ENCODE measurements around the gene CYB5A. TPM values are rescaled to one million over a fixed set of nuclear protein-coding genes. Genes with fewer than 3 reads are reported as not detected.

The CYB5A gene
- total and polyA plus RNA-seq, 9 of the 15 experiments (the other 6 are each of a cell fraction or from before 2014, with no cell fraction given), result 11.9 to 22.6 (median 14.1) TPM

DNA sequence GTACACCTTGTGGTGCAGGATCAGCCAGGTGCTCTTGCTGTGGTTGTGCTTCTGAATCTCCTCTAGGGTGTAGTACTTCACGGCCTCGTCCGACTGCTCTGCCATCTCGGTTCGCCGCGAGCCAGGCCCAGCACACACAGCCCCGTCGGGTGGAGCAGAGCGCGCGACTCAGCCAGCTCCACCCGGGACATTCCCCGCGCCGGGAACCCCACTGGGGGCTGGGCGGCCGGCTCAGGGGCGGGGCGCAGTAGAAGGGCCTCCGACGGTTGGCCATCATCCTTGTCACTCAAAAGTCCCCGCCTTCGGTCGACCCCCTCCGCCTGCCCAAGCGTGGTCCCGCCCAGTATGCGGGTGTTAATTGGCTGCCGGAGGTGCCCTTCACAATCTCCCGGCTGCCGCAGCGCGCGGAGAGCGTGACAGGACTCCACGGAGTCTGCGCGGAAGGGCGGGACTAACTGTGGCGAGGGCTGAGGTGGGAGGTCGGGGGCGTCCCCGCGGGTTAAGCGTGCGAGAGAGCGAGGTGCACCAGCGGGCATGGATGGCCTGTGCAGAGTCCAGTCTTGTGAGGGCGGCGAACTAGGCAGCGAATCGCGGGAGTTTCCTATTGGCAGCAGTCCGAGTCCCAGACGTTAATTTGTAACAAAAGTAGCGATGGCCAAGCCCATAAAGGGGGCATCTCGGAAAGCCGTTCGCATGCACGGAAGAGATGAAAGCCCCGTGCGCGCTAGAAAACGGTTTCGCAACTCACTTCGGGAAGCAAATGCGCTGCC is at the start of gene CYB5A (continued):
- TF ChIP-seq, protein P1, sequence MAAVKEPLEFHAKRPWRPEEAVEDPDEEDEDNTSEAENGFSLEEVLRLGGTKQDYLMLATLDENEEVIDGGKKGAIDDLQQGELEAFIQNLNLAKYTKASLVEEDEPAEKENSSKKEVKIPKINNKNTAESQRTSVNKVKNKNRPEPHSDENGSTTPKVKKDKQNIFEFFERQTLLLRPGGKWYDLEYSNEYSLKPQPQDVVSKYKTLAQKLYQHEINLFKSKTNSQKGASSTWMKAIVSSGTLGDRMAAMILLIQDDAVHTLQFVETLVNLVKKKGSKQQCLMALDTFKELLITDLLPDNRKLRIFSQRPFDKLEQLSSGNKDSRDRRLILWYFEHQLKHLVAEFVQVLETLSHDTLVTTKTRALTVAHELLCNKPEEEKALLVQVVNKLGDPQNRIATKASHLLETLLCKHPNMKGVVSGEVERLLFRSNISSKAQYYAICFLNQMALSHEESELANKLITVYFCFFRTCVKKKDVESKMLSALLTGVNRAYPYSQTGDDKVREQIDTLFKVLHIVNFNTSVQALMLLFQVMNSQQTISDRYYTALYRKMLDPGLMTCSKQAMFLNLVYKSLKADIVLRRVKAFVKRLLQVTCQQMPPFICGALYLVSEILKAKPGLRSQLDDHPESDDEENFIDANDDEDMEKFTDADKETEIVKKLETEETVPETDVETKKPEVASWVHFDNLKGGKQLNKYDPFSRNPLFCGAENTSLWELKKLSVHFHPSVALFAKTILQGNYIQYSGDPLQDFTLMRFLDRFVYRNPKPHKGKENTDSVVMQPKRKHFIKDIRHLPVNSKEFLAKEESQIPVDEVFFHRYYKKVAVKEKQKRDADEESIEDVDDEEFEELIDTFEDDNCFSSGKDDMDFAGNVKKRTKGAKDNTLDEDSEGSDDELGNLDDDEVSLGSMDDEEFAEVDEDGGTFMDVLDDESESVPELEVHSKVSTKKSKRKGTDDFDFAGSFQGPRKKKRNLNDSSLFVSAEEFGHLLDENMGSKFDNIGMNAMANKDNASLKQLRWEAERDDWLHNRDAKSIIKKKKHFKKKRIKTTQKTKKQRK (IDR thresholded peaks at IDR 0.05; ENCODE audit: borderline replicate concordance, low read depth, low read length), result peak; percentile 74; the same call in 1 of the 2 replicates
- TF ChIP-seq, protein P2, sequence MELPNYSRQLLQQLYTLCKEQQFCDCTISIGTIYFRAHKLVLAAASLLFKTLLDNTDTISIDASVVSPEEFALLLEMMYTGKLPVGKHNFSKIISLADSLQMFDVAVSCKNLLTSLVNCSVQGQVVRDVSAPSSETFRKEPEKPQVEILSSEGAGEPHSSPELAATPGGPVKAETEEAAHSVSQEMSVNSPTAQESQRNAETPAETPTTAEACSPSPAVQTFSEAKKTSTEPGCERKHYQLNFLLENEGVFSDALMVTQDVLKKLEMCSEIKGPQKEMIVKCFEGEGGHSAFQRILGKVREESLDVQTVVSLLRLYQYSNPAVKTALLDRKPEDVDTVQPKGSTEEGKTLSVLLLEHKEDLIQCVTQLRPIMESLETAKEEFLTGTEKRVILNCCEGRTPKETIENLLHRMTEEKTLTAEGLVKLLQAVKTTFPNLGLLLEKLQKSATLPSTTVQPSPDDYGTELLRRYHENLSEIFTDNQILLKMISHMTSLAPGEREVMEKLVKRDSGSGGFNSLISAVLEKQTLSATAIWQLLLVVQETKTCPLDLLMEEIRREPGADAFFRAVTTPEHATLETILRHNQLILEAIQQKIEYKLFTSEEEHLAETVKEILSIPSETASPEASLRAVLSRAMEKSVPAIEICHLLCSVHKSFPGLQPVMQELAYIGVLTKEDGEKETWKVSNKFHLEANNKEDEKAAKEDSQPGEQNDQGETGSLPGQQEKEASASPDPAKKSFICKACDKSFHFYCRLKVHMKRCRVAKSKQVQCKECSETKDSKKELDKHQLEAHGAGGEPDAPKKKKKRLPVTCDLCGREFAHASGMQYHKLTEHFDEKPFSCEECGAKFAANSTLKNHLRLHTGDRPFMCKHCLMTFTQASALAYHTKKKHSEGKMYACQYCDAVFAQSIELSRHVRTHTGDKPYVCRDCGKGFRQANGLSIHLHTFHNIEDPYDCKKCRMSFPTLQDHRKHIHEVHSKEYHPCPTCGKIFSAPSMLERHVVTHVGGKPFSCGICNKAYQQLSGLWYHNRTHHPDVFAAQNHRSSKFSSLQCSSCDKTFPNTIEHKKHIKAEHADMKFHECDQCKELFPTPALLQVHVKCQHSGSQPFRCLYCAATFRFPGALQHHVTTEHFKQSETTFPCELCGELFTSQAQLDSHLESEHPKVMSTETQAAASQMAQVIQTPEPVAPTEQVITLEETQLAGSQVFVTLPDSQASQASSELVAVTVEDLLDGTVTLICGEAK (IDR thresholded peaks at IDR 0.05), result no peak
- TF ChIP-seq, protein P2 (CRISPR knock-in tag; IDR thresholded peaks at IDR 0.05), result no peak
- TF ChIP-seq HDGF (IDR thresholded peaks at IDR 0.05) (no peak), FOS (IDR thresholded peaks at IDR 0.05; ENCODE audit: extremely low read depth, insufficient read length) (peak; percentile 60), ZBTB1 (CRISPR knock-in tag; IDR thresholded peaks at IDR 0.05; ENCODE audit: borderline replicate concordance, low read depth) (no peak), ATF1 (CRISPR knock-in tag; IDR thresholded peaks at IDR 0.05) (no peak), ATF1 (tag; IDR thresholded peaks at IDR 0.05) (0 out of 2 replicates have a peak, but pooled peaks have one; percentile 26), RBFOX2 (IDR thresholded peaks at IDR 0.05; ENCODE audit: low read depth, low read length) (peak; percentile 29; the same call in 1 of the 2 replicates)
- TF ChIP-seq, protein P3, sequence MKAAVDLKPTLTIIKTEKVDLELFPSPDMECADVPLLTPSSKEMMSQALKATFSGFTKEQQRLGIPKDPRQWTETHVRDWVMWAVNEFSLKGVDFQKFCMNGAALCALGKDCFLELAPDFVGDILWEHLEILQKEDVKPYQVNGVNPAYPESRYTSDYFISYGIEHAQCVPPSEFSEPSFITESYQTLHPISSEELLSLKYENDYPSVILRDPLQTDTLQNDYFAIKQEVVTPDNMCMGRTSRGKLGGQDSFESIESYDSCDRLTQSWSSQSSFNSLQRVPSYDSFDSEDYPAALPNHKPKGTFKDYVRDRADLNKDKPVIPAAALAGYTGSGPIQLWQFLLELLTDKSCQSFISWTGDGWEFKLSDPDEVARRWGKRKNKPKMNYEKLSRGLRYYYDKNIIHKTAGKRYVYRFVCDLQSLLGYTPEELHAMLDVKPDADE (conservative IDR thresholded peaks at IDR 0.05; ENCODE audit: control insufficient read depth, low read depth, low read length), result no peak
- TF ChIP-seq, protein P4, sequence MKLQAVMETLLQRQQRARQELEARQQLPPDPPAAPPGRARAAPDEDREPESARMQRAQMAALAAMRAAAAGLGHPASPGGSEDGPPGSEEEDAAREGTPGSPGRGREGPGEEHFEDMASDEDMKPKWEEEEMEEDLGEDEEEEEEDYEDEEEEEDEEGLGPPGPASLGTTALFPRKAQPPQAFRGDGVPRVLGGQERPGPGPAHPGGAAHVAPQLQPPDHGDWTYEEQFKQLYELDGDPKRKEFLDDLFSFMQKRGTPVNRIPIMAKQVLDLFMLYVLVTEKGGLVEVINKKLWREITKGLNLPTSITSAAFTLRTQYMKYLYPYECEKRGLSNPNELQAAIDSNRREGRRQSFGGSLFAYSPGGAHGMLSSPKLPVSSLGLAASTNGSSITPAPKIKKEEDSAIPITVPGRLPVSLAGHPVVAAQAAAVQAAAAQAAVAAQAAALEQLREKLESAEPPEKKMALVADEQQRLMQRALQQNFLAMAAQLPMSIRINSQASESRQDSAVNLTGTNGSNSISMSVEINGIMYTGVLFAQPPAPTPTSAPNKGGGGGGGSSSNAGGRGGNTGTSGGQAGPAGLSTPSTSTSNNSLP (IDR thresholded peaks at IDR 0.05; ENCODE audit: borderline replicate concordance, low read depth, low read length), result no peak
